Measurements from ENCODE around the gene GPRC5C. TPM values are rescaled to one million over a fixed set of nuclear protein-coding genes. Genes with fewer than 3 reads are reported as not detected.

GPRC5C gene
- total RNA-seq, 1 experiment from 2014 or later, result 15.5 TPM

- no peaks in the 10 kb centered on the region for H3K79me1 ChIP-seq (ENCODE audit: insufficient read depth, low read depth, low read length, poor library complexity, severe bottlenecking)
- no peak overlapping the region for H3K4ac ChIP-seq (ENCODE audit: low read depth, low read length)
- H3K14ac ChIP-seq (ENCODE audit: insufficient read depth, low read length), result no peak overlapping the region
- H2BK5ac ChIP-seq (ENCODE audit: insufficient read length, low read length), result no peak overlapping the region
- H4K91ac ChIP-seq (ENCODE audit: insufficient read length, low read depth, low read length), result no peak overlapping the region
- H3K18ac ChIP-seq (ENCODE audit: insufficient read length, low read depth, low read length), result no peak overlapping the region
- Mint-ChIP-seq H3K4me1 (peaks cover 22 to 44% of the 10 kb centered on the region in 2 experiments), H3K9me3 (peaks cover 0 to 4% of the 10 kb centered on the region in 2 experiments; a peak in 1 of 5 replicates), H3K27ac (no peak overlapping the region), H3K27me3 (ENCODE audit: low read depth) (peaks cover 15% of the 10 kb centered on the region), H3K36me3 (ENCODE audit: insufficient read depth in 1 of 3, low read depth in 3 of 3) (no peaks in the 10 kb centered on the region; a peak in 1 of 7 replicates), H3K4me3 (no peak overlapping the region)
- H2BK15ac ChIP-seq (ENCODE audit: low read depth, low read length), result no peak overlapping the region
- no peak overlapping the region for H3K56ac ChIP-seq (ENCODE audit: insufficient read length, low read depth, low read length)
- no peak for TF ChIP-seq CTCF (conservative IDR thresholded peaks at IDR 0.05)
- no peaks in the 10 kb centered on the region for H3K79me2 ChIP-seq (ENCODE audit: insufficient read depth, low read length)
- no peak overlapping the region for H2AFZ ChIP-seq (ENCODE audit: low read length)
- no peak overlapping the region for H4K5ac ChIP-seq (ENCODE audit: insufficient read length, low read depth, low read length)
- H3K23ac ChIP-seq (ENCODE audit: insufficient read length, low read depth, low read length), result no peak overlapping the region
- H2BK20ac ChIP-seq (ENCODE audit: low read depth, low read length, poor library complexity, severe bottlenecking), result no peak overlapping the region
- no peak for DNase-seq
- no peak overlapping the region for H3T11ph ChIP-seq (ENCODE audit: low read length)
- H3K4me1 ChIP-seq (ENCODE audit: insufficient read depth, low read length), result no peaks in the 10 kb centered on the region
- H3K27me3 ChIP-seq (ENCODE audit: insufficient read depth, low read length), result no peaks in the 10 kb centered on the region
- no peak overlapping the region for H2AK5ac ChIP-seq (ENCODE audit: insufficient read length, low read length)
- H3K4me2 ChIP-seq (ENCODE audit: insufficient read depth, insufficient read length, low read length), result no peak overlapping the region
- peaks cover 2% of the 10 kb centered on the region for H3K23me2 ChIP-seq (ENCODE audit: insufficient read length, low read depth, low read length, poor library complexity, severe bottlenecking)
- no peak overlapping the region for H2BK120ac ChIP-seq (ENCODE audit: low read depth, low read length, poor library complexity, severe bottlenecking)
- H3K27ac ChIP-seq (ENCODE audit: insufficient read length, low read depth, low read length), result no peak overlapping the region
- no peaks in the 10 kb centered on the region for H4K20me1 ChIP-seq (ENCODE audit: control insufficient read depth, insufficient read depth, insufficient read length)
- no peak overlapping the region for H4K8ac ChIP-seq (replicated peaks; ENCODE audit: insufficient read length, low read depth, low read length)
- H3K9ac ChIP-seq (ENCODE audit: extremely low read depth, insufficient read length, low read length), result no peak overlapping the region
- H3K9me3 ChIP-seq (ENCODE audit: control insufficient read depth, low read depth, low read length), result no peaks in the 10 kb centered on the region
- no peak overlapping the region for H2BK12ac ChIP-seq (ENCODE audit: insufficient read length, low read depth, low read length)
- WGBS (ENCODE audit: extremely low coverage, insufficient read length, low lambda C conversion rate), result no CpG with 5 or more reads among the region's 5 CpGs
Measured at GRCh38 chr17:74391771-74392170, 40.1 kb upstream of the GPRC5C start.

All from H9 (cell line).